A673 (cell line): ENCODE measurements around the gene TMEM163. TPM values are rescaled to one million over a fixed set of nuclear protein-coding genes. Genes with fewer than 3 reads are reported as not detected.
"Not testable (repeated sequence)": the region's sequence is repeated elsewhere in the genome, so short reads cannot be mapped to it uniquely, and the experiment has no call there.

Experiments
- BruUV-seq: library from RNA; stranded (reverse); fragments of 400-500 nt; replicated peaks from 2 replicates; lab custom pipeline; 2021; lab: Mats Ljungman, UMichigan
- CTCF ChIA-PET: fragments of 300-600 bp; sonication (Branson Sonifier 250); formaldehyde crosslinking; loops from one replicate; lab custom pipeline; 2022; ENCODE audit warnings: antibody characterized with exemption; lab: Charles Lee
- POLR2A ChIA-PET: fragments of 300-600 bp; sonication (Branson Sonifier 250); formaldehyde crosslinking; loops from one replicate; lab custom pipeline; 2022; ENCODE audit warnings: antibody characterized with exemption; ENCODE audit not compliant: low non-redundant PET; lab: Charles Lee
- DNase-seq: peaks from one replicate; pipeline ENCODE4 v3.0.0-alpha.2; 2015; ENCODE audit warnings: low spot score
- H3K27ac ChIP-seq: fragments of 200-600 bp; sonication (generic); 2 replicates; pipeline ENCODE4 v1.5.1; 2016; ENCODE audit warnings: mixed run types, low read depth, mild to moderate bottlenecking, mixed read lengths, antibody characterized with exemption, low read length; ENCODE audit not compliant: poor library complexity, severe bottlenecking
- H3K27me3 ChIP-seq: fragments of 200-600 bp; sonication (generic); replicated peaks from 2 replicates; pipeline ENCODE4 v1.6.1; 2017; ENCODE audit warnings: mixed run types, low read depth, mild to moderate bottlenecking, mixed read lengths, antibody characterized with exemption, low read length; ENCODE audit not compliant: insufficient read depth, poor library complexity
- H3K36me3 ChIP-seq: fragments of 200-600 bp; sonication (generic); 2 replicates; pipeline ENCODE4 v1.6.1; 2016; ENCODE audit warnings: mixed run types, mild to moderate bottlenecking, mixed read lengths, antibody characterized with exemption, low read length; ENCODE audit not compliant: insufficient read depth, poor library complexity, severe bottlenecking
- H3K4me1 ChIP-seq: fragments of 200-600 bp; sonication (generic); 2 replicates; pipeline ENCODE4 v1.6.1; 2017; ENCODE audit warnings: mixed run types, mild to moderate bottlenecking, mixed read lengths, antibody characterized with exemption, low read length; ENCODE audit not compliant: insufficient read depth, poor library complexity, severe bottlenecking
- H3K4me3 ChIP-seq: fragments of 200-600 bp; sonication (generic); 2 replicates; pipeline ENCODE4 v1.5.1; 2016; ENCODE audit warnings: low read depth, mixed run types, mild to moderate bottlenecking, mixed read lengths, low read length; ENCODE audit not compliant: poor library complexity, severe bottlenecking
- H3K9me3 ChIP-seq: fragments of 200-600 bp; sonication (generic); 2 replicates; pipeline ENCODE4 v1.6.1; 2016; ENCODE audit warnings: mixed run types, low read depth, mild to moderate bottlenecking, mixed read lengths, antibody characterized with exemption, low read length; ENCODE audit not compliant: poor library complexity, severe bottlenecking
- EZH2 ChIP-seq: fragments of 200-600 bp; sonication (generic); IDR thresholded peaks from 2 replicates; pipeline ENCODE4 v1.6.1; 2017; ENCODE audit warnings: borderline replicate concordance, low read depth, mild to moderate bottlenecking, mixed read lengths, antibody characterized with exemption, low read length; ENCODE audit not compliant: poor library complexity, severe bottlenecking
- intact Hi-C: fragments of 100-400 bp; cut with micrococcal nuclease; formaldehyde crosslinking; loops from one replicate; pipeline ENCODE4 v1.10.0; 2022; ENCODE audit not compliant: unreplicated experiment
- total RNA-seq: library from RNA; stranded (reverse); gene quantifications from 2 replicates; pipeline ENCODE4 v1.2.3, GENCODE V29; 2021
- TF ChIP-seq, protein P1 (sequence below): fragments of 300-800, 200-600 bp; sonication (generic); conservative IDR thresholded peaks from 2 replicates; pipeline ENCODE4 v1.5.1; 2017; ENCODE audit warnings: low read depth, mild to moderate bottlenecking, antibody characterized with exemption, low read length, moderate library complexity, mixed read lengths

The TMEM163 gene
- total RNA-seq, 1 experiment from 2014 or later, result not detected

DNA sequence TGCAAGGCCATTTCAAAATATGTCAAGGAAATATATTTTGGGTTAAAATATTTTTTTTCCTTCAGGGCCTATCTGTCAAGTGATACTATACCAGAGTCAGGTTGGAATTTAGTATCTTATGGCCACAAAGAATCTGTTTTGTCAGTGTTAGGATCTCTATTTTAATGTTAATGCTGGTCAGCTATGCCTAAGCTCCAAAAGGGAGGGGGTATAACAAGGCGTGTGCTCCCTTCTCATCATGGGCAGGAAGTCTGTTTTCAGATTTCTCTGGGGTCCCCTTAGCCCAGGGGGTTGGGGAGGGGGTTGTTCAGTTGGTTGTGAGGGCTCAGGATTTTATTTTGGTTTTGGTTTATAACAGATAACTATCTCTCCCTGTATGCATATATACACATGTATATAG, 126.4 kb downstream of the TMEM163 start:
- ChIA-PET CTCF (no interaction called here), POLR2A (no interaction called here)
- Histone ChIP-seq H3K36me3 (no peaks in the 10 kb centered on the region), H3K9me3 (no peaks in the 10 kb centered on the region), H3K4me1 (no peaks in the 10 kb centered on the region), H3K27me3 (no peaks in the 10 kb centered on the region), H3K4me3 (no peak overlapping the region), H3K27ac (no peak overlapping the region)
- no peak for DNase-seq
- intact Hi-C loops, result no loop called here
- BruUV-seq, result no TSS peak
- TF ChIP-seq, protein P1, sequence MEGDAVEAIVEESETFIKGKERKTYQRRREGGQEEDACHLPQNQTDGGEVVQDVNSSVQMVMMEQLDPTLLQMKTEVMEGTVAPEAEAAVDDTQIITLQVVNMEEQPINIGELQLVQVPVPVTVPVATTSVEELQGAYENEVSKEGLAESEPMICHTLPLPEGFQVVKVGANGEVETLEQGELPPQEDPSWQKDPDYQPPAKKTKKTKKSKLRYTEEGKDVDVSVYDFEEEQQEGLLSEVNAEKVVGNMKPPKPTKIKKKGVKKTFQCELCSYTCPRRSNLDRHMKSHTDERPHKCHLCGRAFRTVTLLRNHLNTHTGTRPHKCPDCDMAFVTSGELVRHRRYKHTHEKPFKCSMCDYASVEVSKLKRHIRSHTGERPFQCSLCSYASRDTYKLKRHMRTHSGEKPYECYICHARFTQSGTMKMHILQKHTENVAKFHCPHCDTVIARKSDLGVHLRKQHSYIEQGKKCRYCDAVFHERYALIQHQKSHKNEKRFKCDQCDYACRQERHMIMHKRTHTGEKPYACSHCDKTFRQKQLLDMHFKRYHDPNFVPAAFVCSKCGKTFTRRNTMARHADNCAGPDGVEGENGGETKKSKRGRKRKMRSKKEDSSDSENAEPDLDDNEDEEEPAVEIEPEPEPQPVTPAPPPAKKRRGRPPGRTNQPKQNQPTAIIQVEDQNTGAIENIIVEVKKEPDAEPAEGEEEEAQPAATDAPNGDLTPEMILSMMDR, result no peak
- no peak for TF ChIP-seq EZH2

DNA sequence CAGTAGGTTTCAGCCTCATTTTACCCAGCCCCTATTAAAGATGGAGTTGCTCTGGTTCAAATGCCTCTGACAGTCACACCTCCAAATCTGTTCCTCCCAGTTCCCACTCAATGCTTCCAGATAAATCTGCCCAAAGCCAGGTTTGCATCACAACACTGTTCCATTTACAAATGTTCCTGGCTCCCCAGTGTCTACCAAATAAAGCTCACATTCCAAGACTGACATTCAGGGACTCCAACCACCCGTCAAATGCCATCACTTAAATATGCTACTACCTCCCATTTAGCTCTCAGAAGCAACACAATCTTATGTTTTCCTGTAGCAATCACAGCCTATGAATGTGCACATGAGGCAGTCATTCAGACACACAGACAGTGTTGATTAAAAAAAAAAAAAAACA, 127.3 kb downstream of the TMEM163 start:
- no peaks in the 10 kb centered on the region for H3K9me3 ChIP-seq
- no peaks in the 10 kb centered on the region for H3K4me1 ChIP-seq
- ChIA-PET CTCF (no interaction called here), POLR2A (no interaction called here)
- DNase-seq, result no peak
- no peaks in the 10 kb centered on the region for H3K36me3 ChIP-seq
- no peak for TF ChIP-seq EZH2
- TF ChIP-seq, protein P1, result no peak
- intact Hi-C loops, result no loop called here
- BruUV-seq, result no TSS peak
- no peak overlapping the region for H3K27ac ChIP-seq
- no peak overlapping the region for H3K4me3 ChIP-seq
- no peaks in the 10 kb centered on the region for H3K27me3 ChIP-seq

- Histone ChIP-seq H3K27ac (no peak overlapping the region), H3K9me3 (no peaks in the 10 kb centered on the region), H3K4me1 (no peaks in the 10 kb centered on the region), H3K27me3 (no peaks in the 10 kb centered on the region), H3K4me3 (no peak overlapping the region), H3K36me3 (no peaks in the 10 kb centered on the region)
- ChIA-PET POLR2A (no interaction called here), CTCF (no interaction called here)
- intact Hi-C loops, result no loop called here
- no peak for TF ChIP-seq EZH2
- TF ChIP-seq, protein P1, result no peak
- BruUV-seq, result no TSS peak
- no peak for DNase-seq
Measured at GRCh38 chr2:134590679-134591078, 128.1 kb downstream of the TMEM163 start.

DNA sequence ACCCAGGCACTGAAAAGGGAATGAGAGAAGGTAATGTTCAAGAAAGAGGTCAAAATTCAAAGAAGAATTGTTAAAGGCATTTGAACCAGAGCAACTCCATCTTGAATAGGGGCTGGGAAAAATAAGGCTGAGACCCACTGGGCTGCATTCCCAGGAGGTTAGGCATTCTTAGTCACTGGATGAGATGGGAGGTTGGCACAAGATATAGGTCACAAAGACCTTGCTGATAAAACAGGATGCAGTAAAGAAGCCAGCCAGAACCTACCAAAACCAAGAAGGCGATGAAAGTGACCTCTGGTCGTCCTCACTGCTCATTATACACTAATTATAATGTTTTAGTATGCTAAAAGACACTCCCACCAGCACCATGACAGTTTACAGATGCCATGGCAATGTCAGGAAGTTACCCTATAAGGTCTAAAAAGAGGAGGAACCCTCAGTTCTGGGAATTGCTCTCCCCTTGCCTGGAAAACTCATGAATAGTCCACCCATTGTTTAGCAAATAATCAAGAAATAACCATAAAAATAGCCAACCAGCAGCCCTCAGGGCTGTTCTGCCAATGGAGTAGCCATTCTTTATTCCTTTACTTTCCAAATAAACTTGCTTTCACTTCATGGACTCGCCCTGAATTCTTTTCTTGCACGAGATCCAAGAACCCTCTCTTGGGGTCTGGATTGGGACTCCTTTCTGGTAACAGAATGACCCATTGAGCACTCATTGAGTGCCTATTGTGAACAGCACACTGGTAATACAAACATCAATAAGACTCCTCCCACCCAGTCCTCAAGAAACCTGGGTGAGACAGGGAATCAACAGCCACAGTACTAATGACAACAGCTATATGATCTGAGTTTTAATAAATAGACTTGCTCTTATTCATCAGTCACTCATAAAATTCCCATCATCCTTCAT, 129.4 kb downstream of the TMEM163 start:
- CTCF ChIA-PET, H3K27me3 ChIP-seq, H3K4me1 ChIP-seq, BruUV-seq, intact Hi-C loops, H3K27ac ChIP-seq, POLR2A ChIA-PET, DNase-seq, H3K9me3 ChIP-seq, H3K4me3 ChIP-seq, H3K36me3 ChIP-seq: not testable (repeated sequence)
